MM.1S (cell line): ENCODE measurements around the gene ATP10B.

Source experiments
- DNase-seq: peaks from one replicate; pipeline ENCODE4 v3.0.0-alpha.2; 2015
- H2AFZ ChIP-seq: fragments of 300-600 bp; sonication (generic); 2 replicates; pipeline ENCODE4 v1.6.0; 2016; ENCODE audit warnings: antibody characterized with exemption, low read length
- H3F3A ChIP-seq: fragments of 300-600 bp; sonication (generic); 2 replicates; pipeline ENCODE4 v1.6.1; 2016; ENCODE audit warnings: mild to moderate bottlenecking, antibody characterized with exemption, low read length, moderate library complexity, mixed read lengths; ENCODE audit not compliant: insufficient read depth
- H3K27ac ChIP-seq: fragments of 300-600 bp; sonication (generic); 2 replicates; pipeline ENCODE4 v1.5.1; 2016; ENCODE audit warnings: mild to moderate bottlenecking, low read length
- H3K27me3 ChIP-seq: fragments of 300-600 bp; sonication (generic); replicated peaks from 2 replicates; pipeline ENCODE4 v1.6.0; 2016; ENCODE audit warnings: low read length; ENCODE audit not compliant: insufficient read depth
- H3K36me3 ChIP-seq: fragments of 300-600 bp; sonication (generic); replicated peaks from 2 replicates; pipeline ENCODE4 v1.6.1; 2016; ENCODE audit warnings: mild to moderate bottlenecking, low read length, mixed read lengths; ENCODE audit not compliant: insufficient read depth
- H3K4me1 ChIP-seq: fragments of 300-600 bp; sonication (generic); 2 replicates; pipeline ENCODE4 v1.6.1; 2016; ENCODE audit warnings: low read length, mixed read lengths
- H3K4me2 ChIP-seq: fragments of 300-600 bp; sonication (generic); 2 replicates; pipeline ENCODE4 v1.6.0; 2016; ENCODE audit warnings: low read depth, low read length
- H3K4me3 ChIP-seq: fragments of 300-600 bp; sonication (generic); 2 replicates; pipeline ENCODE4 v1.5.1; 2016; ENCODE audit warnings: low read length, mixed read lengths
- H3K79me2 ChIP-seq: fragments of 300-600 bp; sonication (generic); 2 replicates; pipeline ENCODE4 v1.6.1; 2016; ENCODE audit warnings: mixed run types, low read length, mixed read lengths
- H3K9ac ChIP-seq: fragments of 300-600 bp; sonication (generic); 2 replicates; pipeline ENCODE4 v1.6.1; 2016; ENCODE audit warnings: low read length, mixed read lengths
- H3K9me2 ChIP-seq: fragments of 300-600 bp; sonication (generic); replicated peaks from 2 replicates; pipeline ENCODE4 v1.6.1; 2016; ENCODE audit warnings: mild to moderate bottlenecking, low read length, mixed read lengths; ENCODE audit not compliant: insufficient read depth
- H3K9me3 ChIP-seq: fragments of 300-600 bp; sonication (generic); replicated peaks from 2 replicates; pipeline ENCODE4 v1.6.1; 2016; ENCODE audit warnings: mild to moderate bottlenecking, low read length, mixed read lengths; ENCODE audit not compliant: insufficient read depth
- H4K20me1 ChIP-seq: fragments of 300-600 bp; sonication (generic); 2 replicates; pipeline ENCODE4 v1.6.1; 2016; ENCODE audit warnings: mild to moderate bottlenecking, low read length, moderate library complexity, mixed read lengths; ENCODE audit not compliant: insufficient read depth
- CTCF ChIP-seq: fragments of 300-600 bp; sonication (generic); IDR thresholded peaks from 2 replicates; pipeline ENCODE4 v1.5.1; 2016; ENCODE audit warnings: antibody characterized with exemption, low read length, mixed read lengths
- EZH2 ChIP-seq: fragments of 300-600 bp; sonication (generic); optimal IDR thresholded peaks from 2 replicates; pipeline ENCODE3; 2017; ENCODE audit warnings: low read depth, mild to moderate bottlenecking, antibody characterized with exemption, low read length, mixed read lengths
- EZH2phosphoT487 ChIP-seq: fragments of 300-600 bp; sonication (generic); IDR thresholded peaks from 2 replicates; pipeline ENCODE4 v1.6.1; 2018; ENCODE audit warnings: antibody characterized with exemption, low read length

ATP10B gene

GRCh38 chr5:160514866-160515265 is 337.1 kb downstream of the ATP10B start:
- no peak overlapping the region for H3K27ac ChIP-seq
- H3K27me3 ChIP-seq = no peaks in the 10 kb centered on the region
- no peaks in the 10 kb centered on the region for H4K20me1 ChIP-seq
- DNase-seq = no peak
- H2AFZ ChIP-seq = no peak overlapping the region
- no peaks in the 10 kb centered on the region for H3K36me3 ChIP-seq
- H3K4me2 ChIP-seq = no peak overlapping the region
- H3K9me2 ChIP-seq = no peaks in the 10 kb centered on the region
- H3F3A ChIP-seq = no peaks in the 10 kb centered on the region
- H3K9me3 ChIP-seq = no peaks in the 10 kb centered on the region
- H3K4me1 ChIP-seq = no peaks in the 10 kb centered on the region
- no peak overlapping the region for H3K9ac ChIP-seq
- H3K4me3 ChIP-seq = no peak overlapping the region
- H3K79me2 ChIP-seq = no peaks in the 10 kb centered on the region
- no peak for TF ChIP-seq CTCF
- no peak for TF ChIP-seq EZH2
- TF ChIP-seq EZH2phosphoT487 = no peak

GRCh38 chr5:160514191-160514590 is 337.8 kb downstream of the ATP10B start:
- no peaks in the 10 kb centered on the region for H4K20me1 ChIP-seq
- no peaks in the 10 kb centered on the region for H3F3A ChIP-seq
- H3K27ac ChIP-seq = no peak overlapping the region
- no peaks in the 10 kb centered on the region for H3K36me3 ChIP-seq
- no peaks in the 10 kb centered on the region for H3K9me3 ChIP-seq
- no peak overlapping the region for H3K4me3 ChIP-seq
- H3K4me2 ChIP-seq = no peak overlapping the region
- no peaks in the 10 kb centered on the region for H3K27me3 ChIP-seq
- no peak for DNase-seq
- H3K9me2 ChIP-seq = no peaks in the 10 kb centered on the region
- H3K79me2 ChIP-seq = no peaks in the 10 kb centered on the region
- TF ChIP-seq EZH2 (no peak), EZH2phosphoT487 (no peak), CTCF (no peak)
- H3K9ac ChIP-seq = no peak overlapping the region
- H3K4me1 ChIP-seq = no peaks in the 10 kb centered on the region
- H2AFZ ChIP-seq = no peak overlapping the region

GRCh38 chr5:160513485-160513884 is 338.5 kb downstream of the ATP10B start:
- no peak overlapping the region for H2AFZ ChIP-seq
- no peaks in the 10 kb centered on the region for H3K79me2 ChIP-seq
- TF ChIP-seq EZH2phosphoT487 = no peak
- TF ChIP-seq EZH2 = no peak
- no peak for TF ChIP-seq CTCF
- no peak for DNase-seq
- H3K36me3 ChIP-seq = no peaks in the 10 kb centered on the region
- H3K9ac ChIP-seq = no peak overlapping the region
- no peaks in the 10 kb centered on the region for H3K9me3 ChIP-seq
- no peaks in the 10 kb centered on the region for H4K20me1 ChIP-seq
- H3K4me3 ChIP-seq = no peak overlapping the region
- no peak overlapping the region for H3K27ac ChIP-seq
- no peaks in the 10 kb centered on the region for H3K4me1 ChIP-seq
- H3F3A ChIP-seq = no peaks in the 10 kb centered on the region
- H3K9me2 ChIP-seq = no peaks in the 10 kb centered on the region
- no peak overlapping the region for H3K4me2 ChIP-seq
- no peaks in the 10 kb centered on the region for H3K27me3 ChIP-seq
